ENCODE measurements around the gene C1QTNF8.
A peak's percentile ranks its signal among the peaks of the same experiment; 100 is the strongest.

C1QTNF8 gene

GRCh38 chr16:1108299-1109252, 12.5 kb upstream of the C1QTNF8 start:
- no peak for DNase-seq (ENCODE audit: low read depth in 2 of 2)

- DNase-seq (ENCODE audit: low read depth in 2 of 2): no peak
Observed at GRCh38 chr16:1107731-1108130, 11.7 kb upstream of the C1QTNF8 start.

GRCh38 chr16:1107141-1107540, 11.1 kb upstream of the C1QTNF8 start:
- DNase-seq (ENCODE audit: low read depth in 2 of 2): no peak

- no peak for DNase-seq (ENCODE audit: low read depth in 2 of 2)
Observed at GRCh38 chr16:1106659-1107058, 10.6 kb upstream of the C1QTNF8 start.

GRCh38 chr16:1105888-1106620, 10.0 kb upstream of the C1QTNF8 start:
- peak; percentile 38 to 41 for DNase-seq (ENCODE audit: low read depth in 2 of 2)

GRCh38 chr16:1103636-1103980, 7.6 kb upstream of the C1QTNF8 start:
- no peak for DNase-seq (ENCODE audit: low read depth in 2 of 2)

GRCh38 chr16:1102921-1103635, 7.0 kb upstream of the C1QTNF8 start:
- DNase-seq (ENCODE audit: low read depth in 2 of 2): peak; percentile 58 to 59

GRCh38 chr16:1102333-1102700, 6.3 kb upstream of the C1QTNF8 start:
- no peak for DNase-seq (ENCODE audit: low read depth in 2 of 2)

GRCh38 chr16:1101573-1102332, 5.7 kb upstream of the C1QTNF8 start:
- DNase-seq (ENCODE audit: low read depth in 2 of 2): no peak

GRCh38 chr16:1101133-1101532, 5.1 kb upstream of the C1QTNF8 start:
- no peak for DNase-seq (ENCODE audit: low read depth in 2 of 2)

- DNase-seq (ENCODE audit: low read depth in 2 of 2): no peak
Observed at GRCh38 chr16:1100084-1100800, 4.2 kb upstream of the C1QTNF8 start.

- DNase-seq (ENCODE audit: low read depth in 2 of 2): no peak
Observed at GRCh38 chr16:1099189-1100083, 3.4 kb upstream of the C1QTNF8 start.

GRCh38 chr16:1098266-1098991, 2.4 kb upstream of the C1QTNF8 start:
- DNase-seq (ENCODE audit: low read depth in 2 of 2): no peak

GRCh38 chr16:1097800-1098199, 1.8 kb upstream of the C1QTNF8 start:
- DNase-seq (ENCODE audit: low read depth in 2 of 2): no peak

GRCh38 chr16:1097156-1097555, 1.1 kb upstream of the C1QTNF8 start:
- no peak for DNase-seq (ENCODE audit: low read depth in 2 of 2)

GRCh38 chr16:1095450-1096168, 435 bp downstream of the C1QTNF8 start:
- no peak for DNase-seq (ENCODE audit: low read depth in 2 of 2)

- DNase-seq (ENCODE audit: low read depth in 2 of 2): no peak
Observed at GRCh38 chr16:1094601-1095449, 1.2 kb downstream of the C1QTNF8 start.

- DNase-seq (ENCODE audit: low read depth in 2 of 2): no peak
Observed at GRCh38 chr16:1094124-1094479, 1.9 kb downstream of the C1QTNF8 start.

Measured in stimulated activated CD8-positive, alpha-beta memory T cell treated with anti-CD3 and anti-CD28 coated beads, Interleukin-2, amount 100 ng/mL, for 48 hours (primary cell).